Activated T-cell treated with anti-CD3 and anti-CD28 coated beads for 48 hours (primary cell): ENCODE results near the gene CRTAC1.

Experiments
- DNase-seq: peaks from one replicate; pipeline ENCODE4 v3.0.0-alpha.2; 2020; ENCODE audit warnings: low read depth

The CRTAC1 gene

GRCh38 chr10:98029149-98030092 lies 1.0 kb downstream of the CRTAC1 start:
- DNase-seq = no peak

- DNase-seq = peak; percentile 52
These were observed 2.2 kb downstream of the CRTAC1 start for GRCh38 chr10:98028168-98028770.

- DNase-seq = no peak
These were observed 7.4 kb downstream of the CRTAC1 start for GRCh38 chr10:98023024-98023423.

- DNase-seq = no peak
These were observed 9.6 kb downstream of the CRTAC1 start for GRCh38 chr10:98020784-98021183.

- DNase-seq = no peak
These were observed 10.2 kb downstream of the CRTAC1 start for GRCh38 chr10:98020254-98020653.

GRCh38 chr10:98019784-98020183 lies 10.6 kb downstream of the CRTAC1 start:
- DNase-seq = no peak

- DNase-seq = no peak
These were observed 13.5 kb downstream of the CRTAC1 start for GRCh38 chr10:98016772-98017475.

GRCh38 chr10:98013776-98014175 lies 16.6 kb downstream of the CRTAC1 start:
- no peak for DNase-seq

- DNase-seq = no peak
These were observed 17.3 kb downstream of the CRTAC1 start for GRCh38 chr10:98013122-98013521.

- DNase-seq = no peak
These were observed 17.8 kb downstream of the CRTAC1 start for GRCh38 chr10:98012644-98013043.

- DNase-seq = no peak
These were observed 19.3 kb downstream of the CRTAC1 start for GRCh38 chr10:98010939-98011685.

- no peak for DNase-seq
These were observed 24.2 kb downstream of the CRTAC1 start for GRCh38 chr10:98006266-98006665.

GRCh38 chr10:98001736-98002135 lies 28.7 kb downstream of the CRTAC1 start:
- no peak for DNase-seq

GRCh38 chr10:98000346-98000745 lies 30.1 kb downstream of the CRTAC1 start:
- DNase-seq = no peak

- DNase-seq = no peak
These were observed 30.5 kb downstream of the CRTAC1 start for GRCh38 chr10:97999923-98000248.

GRCh38 chr10:97999066-97999922 lies 31.1 kb downstream of the CRTAC1 start:
- DNase-seq = no peak

GRCh38 chr10:97991871-97992270 lies 38.5 kb downstream of the CRTAC1 start:
- no peak for DNase-seq

GRCh38 chr10:97981816-97982215 lies 48.6 kb downstream of the CRTAC1 start:
- no peak for DNase-seq

- no peak for DNase-seq
These were observed 52.7 kb downstream of the CRTAC1 start for GRCh38 chr10:97977673-97978072.

GRCh38 chr10:97975598-97975997 lies 54.8 kb downstream of the CRTAC1 start:
- no peak for DNase-seq
